H1 (cell line): Measurements from ENCODE around the gene TMEM178B. TPM values are rescaled to one million over a fixed set of nuclear protein-coding genes. Genes with fewer than 3 reads are reported as not detected.

Experiments used
- RBBP5 ChIP-seq: IDR thresholded peaks from 2 replicates; pipeline ENCODE4 v1.7.1; 2012; ENCODE audit warnings: low read depth, mild to moderate bottlenecking, inconsistent platforms, low read length, moderate library complexity, borderline replicate concordance
- RNF2 ChIP-seq: fragments of 200-900, 300-1000 bp; sonication (generic); IDR thresholded peaks from 2 replicates; pipeline ENCODE4 v1.7.1; 2016; ENCODE audit warnings: borderline replicate concordance, low read depth, mild to moderate bottlenecking, antibody characterized with exemption, low read length; ENCODE audit not compliant: poor library complexity, severe bottlenecking; ENCODE audit errors: missing control alignments
- RXRA ChIP-seq: IDR thresholded peaks from 2 replicates; pipeline ENCODE4 v1.6.1; 2011; ENCODE audit warnings: low read depth, mild to moderate bottlenecking, low read length, moderate library complexity; ENCODE audit not compliant: insufficient read depth
- polyA plus RNA-seq, 7 experiments: library from polyadenylated mRNA; depleted of rRNA in 3 of 7; stranded (reverse) in 5 of 7; unstranded in 2 of 7; fragments of >200 nt in 5 of 7; fragments of 200-250 nt in 2 of 7; gene quantifications; 1 replicate in 5 of 7; 2 replicates in 1 of 7; 4 replicates in 1 of 7; pipeline versions ENCODE4 v1.2.1 to v1.2.3, GENCODE V29; 2011 to 2013; ENCODE audit warnings: missing spikeins in 2 of 7, mixed read lengths in 2 of 7
- total RNA-seq: library from RNA; stranded (reverse); fragmentation: NEBNext Ultra II Directional; extraction: Animal tissue kit (Norgen Biotek cat#: 25700); gene quantifications from 2 replicates; pipeline ENCODE4 v1.2.1, GENCODE V29; 2021

The TMEM178B gene
- total and polyA plus RNA-seq, 2 of the 8 experiments (the other 6 are each of a cell fraction or from before 2014, with no cell fraction given): 5.3 to 18.1 TPM

GRCh38 chr7:141484907-141485306 is 411.0 kb downstream of the TMEM178B start (continued):
- no peak for TF ChIP-seq RBBP5
- TF ChIP-seq RXRA: no peak
- no peak for TF ChIP-seq RNF2
